IMR-90 (cell line): ENCODE results near the gene CRYGN. TPM values are rescaled to one million over a fixed set of nuclear protein-coding genes. Genes with fewer than 3 reads are reported as not detected.

Experiments used
- ATAC-seq: fragments of 200-7000 bp; cut with Tn5 transposase; 2 replicates; pipeline ENCODE4 v1.9.1; 2020; ENCODE audit warnings: low read depth, mild to moderate bottlenecking, moderate library complexity
- BruUV-seq: library from RNA; stranded (reverse); fragments of 400-500 nt; replicated peaks from 2 replicates; lab custom pipeline; 2021; lab: Mats Ljungman, UMichigan
- CTCF ChIA-PET: fragments of 300-600 bp; formaldehyde crosslinking; extraction: SDS; loops from one replicate; lab custom pipeline; 2021; ENCODE audit warnings: antibody characterized with exemption; lab: Yijun Ruan, JAX
- POLR2A ChIA-PET: fragments of 300-600 bp; sonication (Branson Sonifier 250); formaldehyde crosslinking; loops from one replicate; lab custom pipeline; 2022; ENCODE audit warnings: antibody characterized with exemption; ENCODE audit not compliant: unreplicated experiment; lab: Charles Lee
- DNase-seq: peaks from one replicate; pipeline ENCODE4 v3.0.0; 2013
- H2AFZ ChIP-seq: replicated peaks from 2 replicates; pipeline ENCODE3; 2013; ENCODE audit warnings: low read length, mild to moderate bottlenecking; ENCODE audit not compliant: poor library complexity
- H2AK5ac ChIP-seq: 2 replicates; pipeline ENCODE4 v1.6.1; 2013; ENCODE audit warnings: low read depth, low read length, inconsistent platforms
- H2AK9ac ChIP-seq: replicated peaks from 2 replicates; pipeline ENCODE3; 2013; ENCODE audit warnings: mild to moderate bottlenecking, low read depth, low read length, moderate library complexity; ENCODE audit not compliant: poor library complexity
- H2BK120ac ChIP-seq: 2 replicates; pipeline ENCODE4 v1.6.1; 2013; ENCODE audit warnings: low read depth, low read length, inconsistent platforms
- H2BK15ac ChIP-seq: 3 replicates; pipeline ENCODE4 v1.6.1; 2013; ENCODE audit warnings: low read depth, low read length, inconsistent platforms
- H2BK20ac ChIP-seq: 2 replicates; pipeline ENCODE4 v1.6.1; 2013; ENCODE audit warnings: low read depth, mild to moderate bottlenecking, inconsistent platforms, low read length, moderate library complexity
- H2BK5ac ChIP-seq: 2 replicates; pipeline ENCODE4 v1.6.1; 2013; ENCODE audit warnings: mild to moderate bottlenecking, low read depth, low read length, inconsistent platforms; ENCODE audit not compliant: poor library complexity, severe bottlenecking
- H3K14ac ChIP-seq: replicated peaks from 2 replicates; pipeline ENCODE4 v1.6.1; 2013; ENCODE audit warnings: low read depth, low read length, inconsistent platforms
- H3K18ac ChIP-seq: 2 replicates; pipeline ENCODE4 v1.6.1; 2013; ENCODE audit warnings: low read depth, low read length, control low read depth
- H3K23ac ChIP-seq: 2 replicates; pipeline ENCODE4 v1.6.1; 2013; ENCODE audit warnings: low read depth, low read length, inconsistent platforms
- H3K27ac ChIP-seq: 2 replicates; pipeline ENCODE4 v1.5.1; 2013; ENCODE audit warnings: mild to moderate bottlenecking, control low read depth, low read length; ENCODE audit not compliant: insufficient read depth
- H3K27me3 ChIP-seq: 2 replicates; pipeline ENCODE4 v1.6.1; 2013; ENCODE audit warnings: low read length; ENCODE audit not compliant: control insufficient read depth, insufficient read depth
- H3K36me3 ChIP-seq: 2 replicates; pipeline ENCODE4 v1.6.1; 2013; ENCODE audit warnings: low read length, mixed read lengths; ENCODE audit not compliant: control insufficient read depth, insufficient read depth
- H3K4ac ChIP-seq: 2 replicates; pipeline ENCODE4 v1.6.1; 2013; ENCODE audit warnings: low read depth, low read length, inconsistent platforms
- H3K4me1 ChIP-seq: 2 replicates; pipeline ENCODE4 v1.6.1; 2013; ENCODE audit warnings: low read length, mixed read lengths; ENCODE audit not compliant: control insufficient read depth, insufficient read depth
- H3K4me2 ChIP-seq: 2 replicates; pipeline ENCODE4 v1.6.1; 2013; ENCODE audit warnings: low read depth, mild to moderate bottlenecking, control low read depth, low read length, moderate library complexity
- H3K4me3 ChIP-seq: 2 replicates; pipeline ENCODE4 v1.5.1; 2013; ENCODE audit warnings: low read depth, mild to moderate bottlenecking, control low read depth, low read length, moderate library complexity; ENCODE audit not compliant: insufficient read depth
- H3K56ac ChIP-seq: 2 replicates; pipeline ENCODE4 v1.6.1; 2013; ENCODE audit warnings: low read length, inconsistent platforms; ENCODE audit not compliant: insufficient read depth; ENCODE audit errors: extremely low read depth
- H3K79me1 ChIP-seq, 2 experiments: 2 replicates each; pipeline ENCODE4 v1.6.1; 2013; ENCODE audit warnings: low read length in 2 of 2, inconsistent platforms in 1 of 2, low read depth in 1 of 2
- H3K9ac ChIP-seq: 2 replicates; pipeline ENCODE4 v1.6.1; 2013; ENCODE audit warnings: low read depth, low read length, control low read depth
- H3K9me1 ChIP-seq: 2 replicates; pipeline ENCODE4 v1.6.1; 2013; ENCODE audit warnings: low read length, inconsistent platforms; ENCODE audit not compliant: insufficient read depth
- H3K9me3 ChIP-seq: 2 replicates; pipeline ENCODE4 v1.6.1; 2013; ENCODE audit warnings: low read length; ENCODE audit not compliant: control insufficient read depth, insufficient read depth
- H4K20me1 ChIP-seq: 2 replicates; pipeline ENCODE4 v1.6.1; 2013; ENCODE audit warnings: low read length, inconsistent platforms; ENCODE audit not compliant: insufficient read depth
- H4K5ac ChIP-seq: 2 replicates; pipeline ENCODE4 v1.6.1; 2013; ENCODE audit warnings: mild to moderate bottlenecking, low read depth, low read length, control low read depth
- H4K8ac ChIP-seq, 2 experiments: 2 replicates each; pipeline ENCODE4 v1.6.1; 2013; ENCODE audit warnings: low read depth in 2 of 2, low read length in 2 of 2, control low read depth in 1 of 2, inconsistent platforms in 1 of 2
- H4K91ac ChIP-seq: 2 replicates; pipeline ENCODE4 v1.6.1; 2013; ENCODE audit warnings: low read depth, low read length, inconsistent platforms; ENCODE audit not compliant: insufficient read depth
- BHLHE40 ChIP-seq: fragments of 150-350 bp; IDR thresholded peaks from 2 replicates; pipeline ENCODE4 v1.6.1; 2016; ENCODE audit warnings: mild to moderate bottlenecking, low read depth, low read length
- CEBPB ChIP-seq: IDR thresholded peaks from 2 replicates; pipeline ENCODE4 v1.6.1; 2012; ENCODE audit warnings: low read depth, low read length, improper control_type of control experiment
- CTCF ChIP-seq: conservative IDR thresholded peaks from 2 replicates; pipeline ENCODE4 v1.5.1; 2012; ENCODE audit warnings: mild to moderate bottlenecking, low read depth, low read length, improper control_type of control experiment
- FOS ChIP-seq: fragments of 150-350 bp; IDR thresholded peaks from 2 replicates; pipeline ENCODE4 v1.6.1; 2016; ENCODE audit warnings: low read depth, low read length
- MAFK ChIP-seq: IDR thresholded peaks from 2 replicates; pipeline ENCODE4 v1.6.1; 2012; ENCODE audit warnings: low read depth, low read length, improper control_type of control experiment
- MAZ ChIP-seq: IDR thresholded peaks from 2 replicates; pipeline ENCODE4 v1.6.1; 2012; ENCODE audit warnings: low read depth, mild to moderate bottlenecking, low read length, improper control_type of control experiment, moderate library complexity, borderline replicate concordance
- NFE2L2 ChIP-seq: fragments of 150-350 bp; IDR thresholded peaks from 2 replicates; pipeline ENCODE4 v1.6.1; 2016; ENCODE audit warnings: low read depth, mild to moderate bottlenecking, low read length
- POLR2A ChIP-seq: IDR thresholded peaks from 2 replicates; pipeline ENCODE4 v1.6.1; 2012; ENCODE audit warnings: mild to moderate bottlenecking, low read depth, low read length
- RAD21 ChIP-seq: IDR thresholded peaks from 2 replicates; pipeline ENCODE4 v1.6.1; 2012; ENCODE audit warnings: low read length, improper control_type of control experiment
- RCOR1 ChIP-seq: IDR thresholded peaks from 2 replicates; pipeline ENCODE4 v1.6.1; 2012; ENCODE audit warnings: mild to moderate bottlenecking, low read length, improper control_type of control experiment; ENCODE audit not compliant: insufficient replicate concordance
- RFX5 ChIP-seq: IDR thresholded peaks from 2 replicates; pipeline ENCODE4 v1.8.0; 2012; ENCODE audit warnings: low read depth, mild to moderate bottlenecking, low read length, moderate library complexity
- SMC3 ChIP-seq: fragments of 150-350 bp; IDR thresholded peaks from 2 replicates; pipeline ENCODE4 v1.6.1; 2016; ENCODE audit warnings: low read depth, mild to moderate bottlenecking, antibody characterized with exemption, low read length, moderate library complexity
- WGBS, 2 experiments: methylation state at CpG; one replicate each; pipeline versions ENCODE4 v1.1.5 to v1.1.7; 2013; ENCODE audit warnings: missing lambda C conversion rate in 2 of 2; ENCODE audit not compliant: insufficient read length in 1 of 2; ENCODE audit errors: extremely low coverage in 2 of 2; 5-methylcytosine and 5-hydroxymethylcytosine counted together
- dilution Hi-C: fragments of 300-500 bp; cut with HindIII; formaldehyde crosslinking; loops from one replicate; pipeline ENCODE4 v1.14.3; 2018; ENCODE audit warnings: low sequenced_read_pairs; ENCODE audit not compliant: unreplicated experiment
- in situ Hi-C: fragments of 300-500 bp; cut with MboI; formaldehyde crosslinking; loops from 3 replicates; pipeline ENCODE4 v1.14.3; 2019; ENCODE audit warnings: low sequenced_read_pairs, inconsistent platforms, mixed read lengths
- intact Hi-C: fragments of 100-400 bp; cut with micrococcal nuclease; formaldehyde crosslinking; loops from 2 replicates; pipeline ENCODE4 v1.10.0; 2022
- polyA plus RNA-seq, 3 experiments: library from polyadenylated mRNA; depleted of rRNA; stranded (reverse); fragments of >200 nt; gene quantifications; 2 replicates each; pipeline ENCODE4 v1.2.3, GENCODE V29; 2012; ENCODE audit warnings: low replicate concordance in 1 of 3
- total RNA-seq: library from RNA; depleted of rRNA; stranded (reverse); fragments of >200 nt; gene quantifications from 2 replicates; pipeline ENCODE4 v1.2.3, GENCODE V29; 2012
- TF ChIP-seq, protein P1 (sequence below): fragments of 150-350 bp; IDR thresholded peaks from 2 replicates; pipeline ENCODE4 v1.6.1; 2017; ENCODE audit warnings: mild to moderate bottlenecking, antibody characterized with exemption, low read length, low read depth
- TF ChIP-seq, protein P2 (sequence below): fragments of 150-350 bp; IDR thresholded peaks from 2 replicates; pipeline ENCODE4 v1.6.1; 2016; ENCODE audit warnings: low read depth, mild to moderate bottlenecking, low read length, moderate library complexity, borderline replicate concordance

The CRYGN gene
- total and polyA plus RNA-seq, 2 of the 4 experiments (the other 2 are of a cell fraction): not detected

DNA sequence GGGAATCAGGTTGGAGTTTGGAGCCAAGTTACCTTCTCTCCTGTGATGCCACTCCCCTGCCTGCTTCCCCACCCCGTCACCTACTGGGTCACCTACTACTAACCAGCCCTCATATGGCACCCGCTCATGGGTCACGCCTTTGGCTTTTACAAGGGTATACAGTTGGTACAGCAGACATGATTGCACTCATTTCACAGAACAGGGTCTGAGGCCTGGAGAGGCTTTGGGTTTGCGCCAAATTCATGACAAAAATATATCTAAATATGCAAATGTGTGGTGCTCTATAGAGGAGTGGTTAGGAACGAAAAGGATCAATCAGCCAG lies 10.7 kb downstream of the CRYGN start:
- Histone ChIP-seq H3K23ac (peak overlapping the region; percentile 47; the same call in 1 of the 2 replicates), H2AK9ac (no peak overlapping the region), H3K56ac (no peak overlapping the region), H3K9me1 (peaks cover 13% of the 10 kb centered on the region), H3K36me3 (no peaks in the 10 kb centered on the region), H3K4me1 (peaks cover 39% of the 10 kb centered on the region), H4K5ac (peak overlapping the region; percentile 74), H3K9me3 (no peaks in the 10 kb centered on the region), H2AK5ac (peak overlapping the region; percentile 69; the same call in 1 of the 2 replicates), H3K4ac (peak overlapping the region; percentile 92), H2BK20ac (peak overlapping the region; percentile 50; the same call in 1 of the 2 replicates), H3K4me3 (no peak overlapping the region), H3K79me1 (no peaks in the 10 kb centered on the region; a peak in 1 of 4 replicates), H2BK15ac (peak overlapping the region; percentile 31; the same call in 1 of the 3 replicates), H3K18ac (peak overlapping the region; percentile 43), H4K20me1 (peaks cover 5% of the 10 kb centered on the region; the same call in 1 of the 2 replicates), H3K27ac (peak overlapping the region; percentile 36; the same call in 1 of the 2 replicates), H3K4me2 (no peak overlapping the region), H2BK120ac (peak overlapping the region; percentile 95), H3K9ac (peak overlapping the region; percentile 19), H3K27me3 (no peaks in the 10 kb centered on the region), H2AFZ (peak overlapping the region; percentile 25), H4K91ac (peak overlapping the region; percentile 84), H2BK5ac (peak overlapping the region; percentile 18), H3K14ac (peak overlapping the region; percentile 38; the same call in 1 of the 2 replicates), H4K8ac (peak overlapping the region; percentile 24 to 59; a peak in 3 of 4 replicates)
- TF ChIP-seq MAZ: no peak
- TF ChIP-seq, protein P1, sequence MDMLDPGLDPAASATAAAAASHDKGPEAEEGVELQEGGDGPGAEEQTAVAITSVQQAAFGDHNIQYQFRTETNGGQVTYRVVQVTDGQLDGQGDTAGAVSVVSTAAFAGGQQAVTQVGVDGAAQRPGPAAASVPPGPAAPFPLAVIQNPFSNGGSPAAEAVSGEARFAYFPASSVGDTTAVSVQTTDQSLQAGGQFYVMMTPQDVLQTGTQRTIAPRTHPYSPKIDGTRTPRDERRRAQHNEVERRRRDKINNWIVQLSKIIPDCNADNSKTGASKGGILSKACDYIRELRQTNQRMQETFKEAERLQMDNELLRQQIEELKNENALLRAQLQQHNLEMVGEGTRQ: no peak
- TF ChIP-seq CEBPB: no peak
- no peak for TF ChIP-seq SMC3
- no peak for TF ChIP-seq CTCF
- no peak for TF ChIP-seq RFX5
- no peak for TF ChIP-seq RCOR1
- no peak for TF ChIP-seq POLR2A
- no peak for TF ChIP-seq FOS
- TF ChIP-seq, protein P2, sequence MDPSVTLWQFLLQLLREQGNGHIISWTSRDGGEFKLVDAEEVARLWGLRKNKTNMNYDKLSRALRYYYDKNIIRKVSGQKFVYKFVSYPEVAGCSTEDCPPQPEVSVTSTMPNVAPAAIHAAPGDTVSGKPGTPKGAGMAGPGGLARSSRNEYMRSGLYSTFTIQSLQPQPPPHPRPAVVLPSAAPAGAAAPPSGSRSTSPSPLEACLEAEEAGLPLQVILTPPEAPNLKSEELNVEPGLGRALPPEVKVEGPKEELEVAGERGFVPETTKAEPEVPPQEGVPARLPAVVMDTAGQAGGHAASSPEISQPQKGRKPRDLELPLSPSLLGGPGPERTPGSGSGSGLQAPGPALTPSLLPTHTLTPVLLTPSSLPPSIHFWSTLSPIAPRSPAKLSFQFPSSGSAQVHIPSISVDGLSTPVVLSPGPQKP: no peak
- no peak for TF ChIP-seq RAD21
- no peak for TF ChIP-seq NFE2L2
- no peak for TF ChIP-seq BHLHE40
- TF ChIP-seq MAFK: no peak
- ATAC-seq (no peak), DNase-seq (no peak)
- no TSS peak for BruUV-seq
- ChIA-PET CTCF (no interaction called here), POLR2A (no interaction called here)
- dilution Hi-C loops: no loop called here
- WGBS, 2 experiments: 90% methylated on average over 2 of the region's 5 CpGs; no CpG with 5 or more reads in 1 of the 2 experiments
- in situ Hi-C loops: no loop called here
- intact Hi-C loops: loop anchor here (5.0 kb wide), 1 partner anchor 62 kb away; no protein-coding TSS in a partner anchor
